ENCODE results near the gene FBXO7. TPM values are rescaled to one million over a fixed set of nuclear protein-coding genes. Genes with fewer than 3 reads are reported as not detected.

Gene FBXO7
- total RNA-seq, 1 experiment from 2014 or later, result 95.2 TPM

GRCh38 chr22:32532820-32533128 lies 58.2 kb downstream of the FBXO7 start:
- TF ChIP-seq EZH2 (IDR thresholded peaks at IDR 0.05; ENCODE audit: borderline replicate concordance, low read depth, low read length, poor library complexity, severe bottlenecking) (no peak), CTCF (conservative IDR thresholded peaks at IDR 0.05; ENCODE audit: low read depth, low read length) (no peak)
- Histone ChIP-seq H3K9me3 (ENCODE audit: low read depth, low read length, poor library complexity, severe bottlenecking) (no peaks in the 10 kb centered on the region), H3K4me1 (ENCODE audit: insufficient read depth, low read length, poor library complexity, severe bottlenecking) (peaks cover 6% of the 10 kb centered on the region), H3K27me3 (replicated peaks; ENCODE audit: insufficient read depth, low read depth, low read length, poor library complexity) (peaks cover 8% of the 10 kb centered on the region), H3K27ac (ENCODE audit: low read depth, low read length, poor library complexity, severe bottlenecking) (no peak overlapping the region), H3K4me3 (ENCODE audit: low read depth, low read length, poor library complexity, severe bottlenecking) (no peak overlapping the region), H3K36me3 (ENCODE audit: insufficient read depth, low read length, poor library complexity, severe bottlenecking) (no peaks in the 10 kb centered on the region)
- CTCF ChIA-PET, result no interaction called here
- no TSS peak for BruUV-seq (replicated peaks)
- intact Hi-C loops (cut with micrococcal nuclease; ENCODE audit: unreplicated experiment), result no loop called here
- DNase-seq (ENCODE audit: low spot score), result no peak
- POLR2A ChIA-PET (ENCODE audit: low non-redundant PET), result no interaction called here

GRCh38 chr22:32533265-32534111 lies 58.9 kb downstream of the FBXO7 start:
- Histone ChIP-seq H3K4me1 (ENCODE audit: insufficient read depth, low read length, poor library complexity, severe bottlenecking) (peaks cover 6% of the 10 kb centered on the region), H3K27ac (ENCODE audit: low read depth, low read length, poor library complexity, severe bottlenecking) (no peak overlapping the region), H3K27me3 (replicated peaks; ENCODE audit: insufficient read depth, low read depth, low read length, poor library complexity) (peaks cover 8% of the 10 kb centered on the region), H3K9me3 (ENCODE audit: low read depth, low read length, poor library complexity, severe bottlenecking) (no peaks in the 10 kb centered on the region), H3K4me3 (ENCODE audit: low read depth, low read length, poor library complexity, severe bottlenecking) (no peak overlapping the region), H3K36me3 (ENCODE audit: insufficient read depth, low read length, poor library complexity, severe bottlenecking) (no peaks in the 10 kb centered on the region)
- CTCF ChIA-PET, result interaction anchor here (0.7 kb wide), 1 partner anchor 671 kb away, joined by 3 read pairs; no protein-coding TSS in a partner anchor
- POLR2A ChIA-PET (ENCODE audit: low non-redundant PET), result no interaction called here
- BruUV-seq (replicated peaks), result no TSS peak
- TF ChIP-seq CTCF (conservative IDR thresholded peaks at IDR 0.05; ENCODE audit: low read depth, low read length) (no peak), EZH2 (IDR thresholded peaks at IDR 0.05; ENCODE audit: borderline replicate concordance, low read depth, low read length, poor library complexity, severe bottlenecking) (no peak)
- DNase-seq (ENCODE audit: low spot score), result no peak
- intact Hi-C loops (cut with micrococcal nuclease; ENCODE audit: unreplicated experiment), result no loop called here

GRCh38 chr22:32534252-32535235 lies 59.9 kb downstream of the FBXO7 start:
- intact Hi-C loops (cut with micrococcal nuclease; ENCODE audit: unreplicated experiment), result no loop called here
- Histone ChIP-seq H3K9me3 (ENCODE audit: low read depth, low read length, poor library complexity, severe bottlenecking) (no peaks in the 10 kb centered on the region), H3K27me3 (replicated peaks; ENCODE audit: insufficient read depth, low read depth, low read length, poor library complexity) (peaks cover 8% of the 10 kb centered on the region), H3K36me3 (ENCODE audit: insufficient read depth, low read length, poor library complexity, severe bottlenecking) (no peaks in the 10 kb centered on the region), H3K27ac (ENCODE audit: low read depth, low read length, poor library complexity, severe bottlenecking) (no peak overlapping the region), H3K4me3 (ENCODE audit: low read depth, low read length, poor library complexity, severe bottlenecking) (no peak overlapping the region), H3K4me1 (ENCODE audit: insufficient read depth, low read length, poor library complexity, severe bottlenecking) (peaks cover 6% of the 10 kb centered on the region)
- POLR2A ChIA-PET (ENCODE audit: low non-redundant PET), result no interaction called here
- TF ChIP-seq CTCF (conservative IDR thresholded peaks at IDR 0.05; ENCODE audit: low read depth, low read length), result no peak
- no peak for TF ChIP-seq EZH2 (IDR thresholded peaks at IDR 0.05; ENCODE audit: borderline replicate concordance, low read depth, low read length, poor library complexity, severe bottlenecking)
- CTCF ChIA-PET, result interaction anchor here (0.6 to 0.7 kb wide), 2 partner anchors 41 to 670 kb away, joined by 3 read pairs; no protein-coding TSS in a partner anchor
- DNase-seq (ENCODE audit: low spot score), result no peak
- no TSS peak for BruUV-seq (replicated peaks)
